SU-DHL-6 (cell line): ENCODE measurements around the gene HOXA5.

Experiments
- CTCF ChIP-seq: fragments of 200-600 bp; sonication (generic); IDR thresholded peaks from one replicate; pipeline ENCODE4 v1.5.1; 2017; ENCODE audit warnings: antibody characterized with exemption, mild to moderate bottlenecking, low read length, moderate library complexity; ENCODE audit not compliant: insufficient read depth, poor library complexity, severe bottlenecking
- EZH2phosphoT487 ChIP-seq: fragments of 200-600 bp; sonication (generic), shearing (Covaris generic); conservative IDR thresholded peaks from 2 replicates; pipeline ENCODE4 v1.6.1; 2018; ENCODE audit warnings: mild to moderate bottlenecking, antibody characterized with exemption, low read length, moderate library complexity, mixed read lengths

- TF ChIP-seq CTCF, result no peak
- no peak for TF ChIP-seq EZH2phosphoT487
Measured at GRCh38 chr7:27185013-27185853, 41.8 kb upstream of the HOXA5 start, which contains the start of gene HOXA11.
